ENCODE data around the gene SLC12A7.

Gene SLC12A7

GRCh38 chr5:1075555-1075881 lies 36.3 kb downstream of the SLC12A7 start:
- no peak for TF ChIP-seq CTCF (IDR thresholded peaks at IDR 0.05)
- Histone ChIP-seq H3K36me3 (peaks cover 0 to 75% (median 55%) of the 10 kb centered on the region in 3 donors), H3K9me3 (no peaks in the 10 kb centered on the region), H3K4me3 (no peak overlapping the region), H3K27ac (no peak overlapping the region), H3K4me1 (no peaks in the 10 kb centered on the region), H3K27me3 (no peaks in the 10 kb centered on the region)
- DNase-seq = no peak
- intact Hi-C loops (cut with DNase I; ENCODE audit: low total_unique reads) = no loop called here

GRCh38 chr5:1074816-1075554 lies 36.9 kb downstream of the SLC12A7 start:
- Histone ChIP-seq H3K36me3 (peaks cover 0 to 70% (median 55%) of the 10 kb centered on the region in 3 donors), H3K4me3 (no peak overlapping the region), H3K27me3 (no peaks in the 10 kb centered on the region), H3K4me1 (no peaks in the 10 kb centered on the region), H3K9me3 (no peaks in the 10 kb centered on the region), H3K27ac (no peak overlapping the region)
- intact Hi-C loops (cut with DNase I; ENCODE audit: low total_unique reads) = no loop called here
- TF ChIP-seq CTCF (IDR thresholded peaks at IDR 0.05) = no peak
- no peak for DNase-seq

GRCh38 chr5:1074226-1074625 lies 37.6 kb downstream of the SLC12A7 start:
- Histone ChIP-seq H3K27ac (no peak overlapping the region), H3K9me3 (no peaks in the 10 kb centered on the region), H3K4me3 (no peak overlapping the region), H3K27me3 (no peaks in the 10 kb centered on the region), H3K4me1 (no peaks in the 10 kb centered on the region), H3K36me3 (peaks cover 0 to 68% (median 53%) of the 10 kb centered on the region in 3 donors)
- TF ChIP-seq CTCF (IDR thresholded peaks at IDR 0.05) = no peak
- intact Hi-C loops (cut with DNase I; ENCODE audit: low total_unique reads) = no loop called here
- DNase-seq = no peak

GRCh38 chr5:1073239-1074102 lies 38.4 kb downstream of the SLC12A7 start:
- H3K9me3 ChIP-seq = no peaks in the 10 kb centered on the region
- DNase-seq = no peak
- no peak for TF ChIP-seq CTCF (IDR thresholded peaks at IDR 0.05)
- intact Hi-C loops (cut with DNase I; ENCODE audit: low total_unique reads) = no loop called here
- no peak overlapping the region for H3K4me3 ChIP-seq
- no peaks in the 10 kb centered on the region for H3K27me3 ChIP-seq
- H3K4me1 ChIP-seq = no peaks in the 10 kb centered on the region
- H3K27ac ChIP-seq = no peak overlapping the region
- H3K36me3 ChIP-seq = peaks cover 0 to 68% (median 53%) of the 10 kb centered on the region in 3 donors

- no peak for DNase-seq
- Histone ChIP-seq H3K4me3 (no peak overlapping the region), H3K9me3 (no peaks in the 10 kb centered on the region), H3K4me1 (no peaks in the 10 kb centered on the region), H3K27ac (no peak overlapping the region), H3K27me3 (no peaks in the 10 kb centered on the region), H3K36me3 (peaks cover 0 to 60% (median 28%) of the 10 kb centered on the region in 3 donors)
- no peak for TF ChIP-seq CTCF (IDR thresholded peaks at IDR 0.05)
- intact Hi-C loops (cut with DNase I; ENCODE audit: low total_unique reads) = no loop called here
These were observed 42.2 kb downstream of the SLC12A7 start for GRCh38 chr5:1069720-1070088.
